Ascending aorta (tissue), 2 donors: ENCODE measurements around the gene ZP1. TPM values are rescaled to one million over a fixed set of nuclear protein-coding genes. Genes with fewer than 3 reads are reported as not detected.

Source experiments
- DNase-seq, 2 donors: peaks; one replicate each; pipeline ENCODE4 v3.0.0-alpha.2; 2019; ENCODE audit warnings: low spot score in 2 of 2
- H3K27ac ChIP-seq, 2 donors: fragments of 200-600 bp; sonication (generic); one replicate each; pipeline ENCODE4 v1.5.1; 2016 to 2017; ENCODE audit warnings: mild to moderate bottlenecking in 1 of 2
- H3K27me3 ChIP-seq: fragments of 200-600 bp; sonication (generic); one replicate; pipeline ENCODE4 v1.5.1; 2017
- H3K36me3 ChIP-seq, 2 donors: fragments of 200-600 bp; sonication (generic); one replicate each; pipeline ENCODE4 v1.5.1; 2016
- H3K4me1 ChIP-seq, 2 donors: fragments of 200-600 bp; sonication (generic); one replicate each; pipeline ENCODE4 v1.5.1; 2016 to 2017; ENCODE audit warnings: mild to moderate bottlenecking in 1 of 2
- H3K4me3 ChIP-seq, 2 donors: fragments of 200-600 bp; sonication (generic); one replicate each; pipeline ENCODE4 v1.5.1; 2016 to 2017; ENCODE audit warnings: mild to moderate bottlenecking in 1 of 2
- H3K9me3 ChIP-seq, 2 donors: fragments of 200-600 bp; sonication (generic); one replicate each; pipeline ENCODE4 v1.5.1; 2016
- CTCF ChIP-seq, 3 experiments: fragments of 200-600 bp in 2 of 3; fragments of 450-650 bp in 1 of 3; sonication (generic) in 2 of 3; IDR thresholded peaks; one replicate each; pipeline ENCODE4 v1.5.1; 2016 to 2019; ENCODE audit warnings: antibody characterized with exemption in 3 of 3, mild to moderate bottlenecking in 1 of 3, moderate library complexity in 1 of 3
- intact Hi-C: fragments of 100-400 bp; cut with DNase I; formaldehyde crosslinking; loops from one replicate; pipeline ENCODE4 v1.15.1; 2023
- total RNA-seq: library from RNA; depleted of rRNA; stranded (reverse); fragments of >200 nt; gene quantifications from one replicate; pipeline ENCODE4 v1.1.0, GENCODE V29; 2016

ZP1 gene
- total RNA-seq, 1 donor from 2014 or later: not detected

DNA sequence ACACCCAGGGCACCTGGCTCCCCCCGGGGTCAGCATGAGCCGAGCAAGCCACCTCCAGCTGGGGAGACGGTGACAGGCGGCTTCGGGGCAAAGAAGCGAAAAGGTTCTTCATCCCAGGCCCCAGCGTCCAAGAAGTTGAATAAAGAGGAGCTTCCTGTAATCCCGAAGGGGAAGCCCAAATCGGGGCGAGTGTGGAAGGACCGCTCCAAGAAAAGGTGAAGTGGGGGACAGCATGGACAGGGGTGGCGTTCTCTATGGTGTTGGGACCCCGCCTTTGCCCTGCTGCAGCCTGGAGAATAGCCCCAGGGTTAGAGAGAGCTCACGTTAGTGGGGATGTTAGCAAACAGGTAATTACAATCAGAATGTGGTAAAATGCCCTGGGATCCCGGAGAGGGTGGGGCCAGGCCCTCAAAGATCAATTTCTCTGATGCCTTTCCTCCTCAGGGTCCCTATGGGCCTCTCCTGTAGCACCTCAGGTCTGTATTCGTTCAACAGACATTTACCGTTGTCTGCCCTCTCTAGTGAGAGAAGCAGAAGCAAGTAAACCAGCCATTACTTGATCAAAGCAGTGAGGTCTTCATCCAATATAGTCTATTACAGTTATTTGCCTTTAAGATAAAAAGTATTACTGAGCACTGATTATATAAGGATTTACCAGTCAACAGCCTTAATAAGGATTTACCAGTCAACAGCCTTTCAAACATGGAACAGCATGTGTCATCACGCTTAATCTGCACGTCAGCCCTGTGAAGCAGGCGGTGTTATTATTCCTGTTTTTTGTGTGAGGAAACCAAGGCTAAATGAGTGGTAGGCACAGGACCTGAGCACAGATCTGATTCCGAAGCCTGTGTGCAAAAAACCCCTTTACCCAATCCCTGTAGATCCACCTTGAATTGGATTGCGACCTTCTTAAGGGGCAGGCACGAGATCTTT, 24.4 kb upstream of the ZP1 start:
- no peak for TF ChIP-seq CTCF (IDR thresholded peaks at IDR 0.05)
- H3K9me3 ChIP-seq: no peaks in the 10 kb centered on the region
- peaks cover 0 to 4% of the 10 kb centered on the region in 2 donors for H3K36me3 ChIP-seq
- no peaks in the 10 kb centered on the region for H3K27me3 ChIP-seq
- H3K4me3 ChIP-seq: peak overlapping the region; percentile 76 to 94
- peak overlapping the region; percentile 66 to 73 for H3K27ac ChIP-seq
- H3K4me1 ChIP-seq: peaks cover 19 to 24% of the 10 kb centered on the region in 2 donors
- no peak for DNase-seq
- intact Hi-C loops: loop anchor here (5.0 kb wide), 1 partner anchor 319 kb away; the partner anchor contains the start of gene VPS37C

DNA sequence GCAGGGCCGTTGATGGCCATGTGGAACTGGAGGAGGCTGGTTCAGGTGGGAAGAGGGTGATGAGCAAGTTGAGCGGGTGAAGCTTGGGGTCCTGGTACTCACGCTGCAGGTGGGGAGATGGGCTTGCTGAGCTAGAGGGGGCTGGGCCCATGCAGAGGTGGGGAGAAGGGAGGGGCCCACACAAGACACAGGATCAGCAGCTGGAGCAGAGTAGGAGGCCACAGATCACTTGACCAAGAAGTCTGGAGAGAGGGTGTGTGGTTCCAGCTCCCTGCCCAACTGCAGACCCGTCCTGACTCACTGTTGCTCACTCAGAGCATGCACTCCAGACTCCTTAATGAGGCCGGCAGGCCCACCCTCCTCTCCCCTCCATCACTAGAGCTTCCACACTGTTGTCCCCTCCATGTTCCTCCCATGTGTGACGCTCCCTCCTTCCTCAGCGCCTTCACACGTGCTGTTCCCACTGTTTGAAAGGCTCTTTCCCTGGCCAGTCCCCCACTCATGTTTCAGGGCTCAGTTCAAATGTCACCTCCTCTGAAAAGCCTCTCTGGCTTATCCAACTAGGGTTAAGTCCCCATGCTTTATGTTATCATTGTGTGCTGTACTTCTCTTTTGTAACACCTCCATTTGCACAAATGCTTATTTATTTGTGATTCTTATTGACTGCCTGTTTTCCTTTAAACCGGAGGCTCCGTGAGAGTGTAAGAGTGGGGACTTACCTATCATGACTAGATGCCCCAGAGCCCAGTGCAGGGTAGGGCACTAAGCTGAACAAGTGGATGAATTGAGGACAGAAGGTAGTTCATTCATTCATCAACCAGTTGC, 23.1 kb upstream of the ZP1 start:
- DNase-seq: no peak
- no peak for TF ChIP-seq CTCF (IDR thresholded peaks at IDR 0.05)
- no peaks in the 10 kb centered on the region for H3K27me3 ChIP-seq
- intact Hi-C loops: loop anchor here (5.0 kb wide), 1 partner anchor 318 kb away; the partner anchor contains the start of gene VPS37C
- no peaks in the 10 kb centered on the region for H3K9me3 ChIP-seq
- H3K36me3 ChIP-seq: peaks cover 6 to 17% of the 10 kb centered on the region in 2 donors
- no peak overlapping the region for H3K27ac ChIP-seq
- H3K4me3 ChIP-seq: peak overlapping the region in 1 of 2 donors; percentile 94
- H3K4me1 ChIP-seq: peaks cover 19 to 24% of the 10 kb centered on the region in 2 donors

GRCh38 chr11:60844870-60845221, 22.5 kb upstream of the ZP1 start:
- peaks cover 12 to 23% of the 10 kb centered on the region in 2 donors for H3K36me3 ChIP-seq
- DNase-seq: no peak
- H3K4me3 ChIP-seq: no peak overlapping the region
- peaks cover 19 to 24% of the 10 kb centered on the region in 2 donors for H3K4me1 ChIP-seq
- intact Hi-C loops: loop anchor here (5.0 kb wide), 1 partner anchor 317 kb away; the partner anchor contains the start of gene VPS37C
- no peaks in the 10 kb centered on the region for H3K9me3 ChIP-seq
- no peak overlapping the region for H3K27ac ChIP-seq
- H3K27me3 ChIP-seq: no peaks in the 10 kb centered on the region
- no peak for TF ChIP-seq CTCF (IDR thresholded peaks at IDR 0.05)

- no peak overlapping the region for H3K4me3 ChIP-seq
- no peaks in the 10 kb centered on the region for H3K27me3 ChIP-seq
- DNase-seq: no peak
- intact Hi-C loops: no loop called here
- peaks cover 19 to 24% of the 10 kb centered on the region in 2 donors for H3K4me1 ChIP-seq
- H3K9me3 ChIP-seq: no peaks in the 10 kb centered on the region
- H3K36me3 ChIP-seq: peaks cover 17 to 28% of the 10 kb centered on the region in 2 donors
- H3K27ac ChIP-seq: no peak overlapping the region
- TF ChIP-seq CTCF (IDR thresholded peaks at IDR 0.05): no peak
Observed at GRCh38 chr11:60845338-60845737, 22.0 kb upstream of the ZP1 start.

DNA sequence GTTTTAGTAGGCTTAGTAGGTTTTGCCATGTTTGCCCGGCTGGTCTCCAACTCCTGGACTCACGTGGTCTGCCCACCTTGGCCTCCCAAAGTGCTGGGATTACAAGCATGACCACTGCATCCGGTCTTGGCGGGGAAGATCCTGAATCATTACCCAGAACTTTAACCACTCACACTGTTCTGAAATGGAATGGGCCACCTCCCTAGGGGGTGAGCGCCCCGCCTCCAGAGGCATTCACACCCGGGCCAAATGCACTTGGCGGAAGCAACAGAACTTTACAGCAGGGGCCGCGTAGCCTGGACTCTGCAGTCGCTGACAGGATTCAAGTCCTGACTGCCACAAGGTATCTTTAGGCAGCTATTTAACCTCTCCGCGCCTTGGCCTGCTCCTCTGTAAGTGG, 20.1 kb upstream of the ZP1 start:
- Histone ChIP-seq H3K27me3 (no peaks in the 10 kb centered on the region), H3K36me3 (peaks cover 27 to 40% of the 10 kb centered on the region in 2 donors), H3K4me1 (peaks cover 12% of the 10 kb centered on the region in 2 donors), H3K9me3 (no peaks in the 10 kb centered on the region), H3K4me3 (no peak overlapping the region), H3K27ac (no peak overlapping the region)
- no peak for TF ChIP-seq CTCF (IDR thresholded peaks at IDR 0.05)
- no peak for DNase-seq
- intact Hi-C loops: no loop called here
